PC-9 (cell line): Measurements from ENCODE around the gene HES4. TPM values are rescaled to one million over a fixed set of nuclear protein-coding genes. Genes with fewer than 3 reads are reported as not detected.

Experiments used
- BruUV-seq: library from RNA; stranded (reverse); fragments of 400-500 nt; replicated peaks from 2 replicates; lab custom pipeline; 2021; lab: Mats Ljungman, UMichigan
- CTCF ChIA-PET: fragments of 300-600 bp; sonication (Branson Sonifier 250); formaldehyde crosslinking; loops from one replicate; lab custom pipeline; 2022; ENCODE audit warnings: antibody characterized with exemption; lab: Charles Lee
- POLR2A ChIA-PET: fragments of 300-600 bp; sonication (Branson Sonifier 250); formaldehyde crosslinking; loops from one replicate; lab custom pipeline; 2022; ENCODE audit warnings: antibody characterized with exemption; ENCODE audit not compliant: unreplicated experiment; lab: Charles Lee
- DNase-seq, 2 experiments: peaks; one replicate each; pipeline versions ENCODE4 v3.0.0 to v3.0.0-alpha.2; 2015 to 2022; ENCODE audit warnings: mixed read lengths in 1 of 2
- H2AFZ ChIP-seq: fragments of 200-600 bp; sonication (generic); 2 replicates; pipeline ENCODE4 v1.8.1; 2017; ENCODE audit warnings: antibody characterized with exemption
- H3F3A ChIP-seq: fragments of 200-600 bp; sonication (generic); 2 replicates; pipeline ENCODE4 v1.8.1; 2017; ENCODE audit warnings: antibody characterized with exemption, mild to moderate bottlenecking, low read depth; ENCODE audit not compliant: insufficient read depth
- H3K27ac ChIP-seq: fragments of 200-600 bp; sonication (generic); 2 replicates; pipeline ENCODE4 v1.6.1; 2016; ENCODE audit warnings: mixed run types
- H3K27me3 ChIP-seq: fragments of 200-600 bp; sonication (generic); 2 replicates; pipeline ENCODE4 v1.6.1; 2016; ENCODE audit warnings: low read depth, mixed run types; ENCODE audit not compliant: insufficient read depth
- H3K36me3 ChIP-seq: fragments of 200-600 bp; sonication (generic); 2 replicates; pipeline ENCODE4 v1.6.1; 2016; ENCODE audit warnings: low read depth, mixed run types
- H3K4me1 ChIP-seq: fragments of 200-600 bp; sonication (generic); replicated peaks from 2 replicates; pipeline ENCODE4 v1.6.1; 2016; ENCODE audit warnings: mixed run types; ENCODE audit not compliant: insufficient read depth
- H3K4me2 ChIP-seq: fragments of 200-600 bp; sonication (generic); 2 replicates; pipeline ENCODE4 v1.6.1; 2017; ENCODE audit warnings: mixed run types
- H3K4me3 ChIP-seq: fragments of 200-600 bp; sonication (generic); 2 replicates; pipeline ENCODE4 v1.6.1; 2016; ENCODE audit warnings: mixed run types
- H3K79me2 ChIP-seq: fragments of 200-600 bp; sonication (generic); 2 replicates; pipeline ENCODE4 v1.6.1; 2017; ENCODE audit warnings: low read depth, mixed run types
- H3K9me2 ChIP-seq: fragments of 200-600 bp; sonication (generic); 2 replicates; pipeline ENCODE4 v1.8.1; 2017; ENCODE audit warnings: mild to moderate bottlenecking; ENCODE audit not compliant: insufficient read depth
- H3K9me3 ChIP-seq: fragments of 200-600 bp; sonication (generic); 2 replicates; pipeline ENCODE4 v1.8.1; 2016; ENCODE audit warnings: low read depth; ENCODE audit not compliant: insufficient read depth
- H4K20me1 ChIP-seq: fragments of 200-600 bp; sonication (generic); 2 replicates; pipeline ENCODE4 v1.8.1; 2017; ENCODE audit not compliant: insufficient read depth
- EZH2 ChIP-seq: fragments of 200-600 bp; sonication (generic); IDR thresholded peaks from 2 replicates; pipeline ENCODE4 v1.8.0; 2017; ENCODE audit warnings: antibody characterized with exemption, low read depth
- intact Hi-C: fragments of 100-400 bp; cut with micrococcal nuclease; formaldehyde crosslinking; loops from one replicate; pipeline ENCODE4 v1.10.0; 2022; ENCODE audit not compliant: unreplicated experiment
- total RNA-seq: library from RNA; stranded (reverse); gene quantifications from 2 replicates; pipeline ENCODE4 v1.2.3, GENCODE V29; 2021
- TF ChIP-seq, protein P1 (sequence below): fragments of 200-600 bp; sonication (generic); conservative IDR thresholded peaks from 2 replicates; pipeline ENCODE4 v1.6.1; 2017; ENCODE audit warnings: mixed run types, antibody characterized with exemption, mild to moderate bottlenecking, moderate library complexity

The HES4 gene
- total RNA-seq, 1 experiment from 2014 or later: 19.2 TPM

DNA sequence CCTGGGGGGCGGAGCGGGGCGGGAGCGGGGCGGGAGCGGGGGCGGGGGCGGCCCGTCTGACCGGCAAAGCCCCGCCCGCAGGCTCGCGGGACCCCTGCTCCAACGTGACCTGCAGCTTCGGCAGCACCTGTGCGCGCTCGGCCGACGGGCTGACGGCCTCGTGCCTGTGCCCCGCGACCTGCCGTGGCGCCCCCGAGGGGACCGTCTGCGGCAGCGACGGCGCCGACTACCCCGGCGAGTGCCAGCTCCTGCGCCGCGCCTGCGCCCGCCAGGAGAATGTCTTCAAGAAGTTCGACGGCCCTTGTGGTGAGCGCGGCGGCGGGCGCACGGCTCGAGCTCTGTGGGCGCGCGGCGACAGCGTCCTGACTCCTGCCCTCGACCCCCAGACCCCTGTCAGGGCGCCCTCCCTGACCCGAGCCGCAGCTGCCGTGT, 41.2 kb upstream of the HES4 start:
- intact Hi-C loops: no loop called here
- DNase-seq: no peak
- H3K4me1 ChIP-seq: no peaks in the 10 kb centered on the region
- no peak overlapping the region for H3K4me3 ChIP-seq
- no peak overlapping the region for H3K4me2 ChIP-seq
- BruUV-seq: no TSS peak
- H3K9me2 ChIP-seq: no peaks in the 10 kb centered on the region
- peaks cover 9% of the 10 kb centered on the region; the same call in 1 of the 2 replicates for H3F3A ChIP-seq
- no peaks in the 10 kb centered on the region for H3K27me3 ChIP-seq
- H3K27ac ChIP-seq: no peak overlapping the region
- no peak overlapping the region for H2AFZ ChIP-seq
- peaks cover 58% of the 10 kb centered on the region for H4K20me1 ChIP-seq
- H3K9me3 ChIP-seq: no peaks in the 10 kb centered on the region
- TF ChIP-seq, protein P1, sequence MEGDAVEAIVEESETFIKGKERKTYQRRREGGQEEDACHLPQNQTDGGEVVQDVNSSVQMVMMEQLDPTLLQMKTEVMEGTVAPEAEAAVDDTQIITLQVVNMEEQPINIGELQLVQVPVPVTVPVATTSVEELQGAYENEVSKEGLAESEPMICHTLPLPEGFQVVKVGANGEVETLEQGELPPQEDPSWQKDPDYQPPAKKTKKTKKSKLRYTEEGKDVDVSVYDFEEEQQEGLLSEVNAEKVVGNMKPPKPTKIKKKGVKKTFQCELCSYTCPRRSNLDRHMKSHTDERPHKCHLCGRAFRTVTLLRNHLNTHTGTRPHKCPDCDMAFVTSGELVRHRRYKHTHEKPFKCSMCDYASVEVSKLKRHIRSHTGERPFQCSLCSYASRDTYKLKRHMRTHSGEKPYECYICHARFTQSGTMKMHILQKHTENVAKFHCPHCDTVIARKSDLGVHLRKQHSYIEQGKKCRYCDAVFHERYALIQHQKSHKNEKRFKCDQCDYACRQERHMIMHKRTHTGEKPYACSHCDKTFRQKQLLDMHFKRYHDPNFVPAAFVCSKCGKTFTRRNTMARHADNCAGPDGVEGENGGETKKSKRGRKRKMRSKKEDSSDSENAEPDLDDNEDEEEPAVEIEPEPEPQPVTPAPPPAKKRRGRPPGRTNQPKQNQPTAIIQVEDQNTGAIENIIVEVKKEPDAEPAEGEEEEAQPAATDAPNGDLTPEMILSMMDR: no peak
- TF ChIP-seq EZH2: no peak
- ChIA-PET CTCF (no interaction called here), POLR2A (no interaction called here)
- H3K79me2 ChIP-seq: no peaks in the 10 kb centered on the region
- H3K36me3 ChIP-seq: no peaks in the 10 kb centered on the region

- Histone ChIP-seq H3K9me3 (no peaks in the 10 kb centered on the region), H2AFZ (no peak overlapping the region), H3K79me2 (no peaks in the 10 kb centered on the region), H3K4me2 (no peak overlapping the region), H3K9me2 (no peaks in the 10 kb centered on the region), H4K20me1 (peaks cover 62% of the 10 kb centered on the region), H3K27me3 (no peaks in the 10 kb centered on the region), H3K36me3 (no peaks in the 10 kb centered on the region), H3K4me1 (no peaks in the 10 kb centered on the region), H3F3A (peaks cover 9% of the 10 kb centered on the region; the same call in 1 of the 2 replicates), H3K4me3 (no peak overlapping the region), H3K27ac (no peak overlapping the region)
- intact Hi-C loops: no loop called here
- peak in 1 of 2 experiments; percentile 53 for DNase-seq
- ChIA-PET CTCF (interaction anchor here (0.6 kb wide), 1 partner anchor 24 kb away, joined by 3 read pairs; no protein-coding TSS in a partner anchor), POLR2A (no interaction called here)
- TF ChIP-seq, protein P1: no peak
- no peak for TF ChIP-seq EZH2
- no TSS peak for BruUV-seq
These were observed 40.4 kb upstream of the HES4 start for GRCh38 chr1:1040004-1040991.

GRCh38 chr1:1039145-1039910, 39.4 kb upstream of the HES4 start:
- Histone ChIP-seq H2AFZ (no peak overlapping the region), H3K4me1 (no peaks in the 10 kb centered on the region), H3K4me3 (no peak overlapping the region), H3K9me2 (no peaks in the 10 kb centered on the region), H3K27ac (no peak overlapping the region), H3F3A (peaks cover 9% of the 10 kb centered on the region; the same call in 1 of the 2 replicates), H4K20me1 (peaks cover 56% of the 10 kb centered on the region), H3K79me2 (no peaks in the 10 kb centered on the region), H3K36me3 (no peaks in the 10 kb centered on the region), H3K4me2 (no peak overlapping the region), H3K9me3 (no peaks in the 10 kb centered on the region), H3K27me3 (no peaks in the 10 kb centered on the region)
- intact Hi-C loops: no loop called here
- ChIA-PET POLR2A (no interaction called here), CTCF (no interaction called here)
- BruUV-seq: no TSS peak
- TF ChIP-seq, protein P1: no peak
- no peak for DNase-seq
